Colonic mucosa (tissue), 4 donors: ENCODE results near the gene GABRD. TPM values are rescaled to one million over a fixed set of nuclear protein-coding genes. Genes with fewer than 3 reads are reported as not detected.

Experiments used
- DNase-seq: peaks from one replicate; pipeline ENCODE4 v3.0.0-alpha.2; 2020
- H3K27ac ChIP-seq: fragments of 200-600 bp; one replicate; pipeline ENCODE4 v1.8.0; 2021
- H3K27me3 ChIP-seq: fragments of 200-600 bp; one replicate; pipeline ENCODE4 v1.8.0; 2021
- H3K36me3 ChIP-seq: fragments of 200-600 bp; one replicate; pipeline ENCODE4 v1.8.0; 2021
- H3K4me1 ChIP-seq: fragments of 200-600 bp; one replicate; pipeline ENCODE4 v1.8.0; 2021; ENCODE audit warnings: mild to moderate bottlenecking
- H3K4me3 ChIP-seq: fragments of 200-600 bp; one replicate; pipeline ENCODE4 v1.8.0; 2021
- H3K9ac ChIP-seq, 2 donors: one replicate each; pipeline ENCODE4 v1.7.0; 2013; ENCODE audit warnings: control low read depth in 2 of 2, low read depth in 2 of 2, low read length in 2 of 2
- H3K9me3 ChIP-seq: fragments of 200-600 bp; one replicate; pipeline ENCODE4 v1.8.0; 2021
- intact Hi-C: fragments of 100-400 bp; cut with DNase I; formaldehyde crosslinking; loops from one replicate; pipeline ENCODE4 v1.14.1; 2022
- total RNA-seq, 2 donors: library from RNA; stranded (reverse); fragmentation: NEBNext Ultra II Directional in 1 of 2; extraction: Animal tissue kit (Norgen Biotek cat#: 25700) in 1 of 2; gene quantifications; one replicate each; pipeline ENCODE4 v1.2.1, GENCODE V29; 2021
- TF ChIP-seq, protein P1 (sequence below): fragments of 200-600 bp; IDR thresholded peaks from one replicate; pipeline ENCODE4 v1.8.0; 2022; ENCODE audit warnings: antibody characterized with exemption, mild to moderate bottlenecking
- donor health status: healthy.
- donor health status: DM: no; HTN: no; CAD: no.
- donor health status: DM: no; HTN: no; CAD: no.

The GABRD gene
- total RNA-seq, 2 donors from 2014 or later = 0.15 to 0.21 TPM

DNA sequence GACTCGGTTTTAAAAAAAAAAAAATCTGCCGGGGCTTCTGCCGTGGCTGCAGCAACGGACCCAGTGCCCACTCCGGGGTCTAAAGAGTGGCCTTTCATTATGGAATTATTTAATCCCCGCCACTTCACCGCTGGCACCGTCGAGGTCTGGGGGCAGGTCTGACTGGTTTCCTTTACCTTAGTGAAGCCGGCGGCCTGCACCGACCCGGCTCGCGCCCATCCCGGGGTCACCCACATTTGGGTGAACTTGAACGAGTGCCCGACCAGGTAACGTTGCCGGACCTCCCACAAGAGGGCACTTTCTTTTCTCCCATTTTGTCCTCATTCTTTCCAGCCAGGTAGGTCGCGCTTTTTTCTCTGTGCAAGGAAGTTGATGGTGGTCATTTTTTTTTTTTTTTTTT lies 35.4 kb downstream of the GABRD start:
- DNase-seq = no peak
- Histone ChIP-seq H3K9ac (no peak overlapping the region), H3K27ac (no peak overlapping the region), H3K9me3 (no peaks in the 10 kb centered on the region), H3K27me3 (no peaks in the 10 kb centered on the region), H3K36me3 (no peaks in the 10 kb centered on the region), H3K4me3 (no peak overlapping the region), H3K4me1 (peaks cover 5% of the 10 kb centered on the region)
- intact Hi-C loops = no loop called here
- TF ChIP-seq, protein P1, sequence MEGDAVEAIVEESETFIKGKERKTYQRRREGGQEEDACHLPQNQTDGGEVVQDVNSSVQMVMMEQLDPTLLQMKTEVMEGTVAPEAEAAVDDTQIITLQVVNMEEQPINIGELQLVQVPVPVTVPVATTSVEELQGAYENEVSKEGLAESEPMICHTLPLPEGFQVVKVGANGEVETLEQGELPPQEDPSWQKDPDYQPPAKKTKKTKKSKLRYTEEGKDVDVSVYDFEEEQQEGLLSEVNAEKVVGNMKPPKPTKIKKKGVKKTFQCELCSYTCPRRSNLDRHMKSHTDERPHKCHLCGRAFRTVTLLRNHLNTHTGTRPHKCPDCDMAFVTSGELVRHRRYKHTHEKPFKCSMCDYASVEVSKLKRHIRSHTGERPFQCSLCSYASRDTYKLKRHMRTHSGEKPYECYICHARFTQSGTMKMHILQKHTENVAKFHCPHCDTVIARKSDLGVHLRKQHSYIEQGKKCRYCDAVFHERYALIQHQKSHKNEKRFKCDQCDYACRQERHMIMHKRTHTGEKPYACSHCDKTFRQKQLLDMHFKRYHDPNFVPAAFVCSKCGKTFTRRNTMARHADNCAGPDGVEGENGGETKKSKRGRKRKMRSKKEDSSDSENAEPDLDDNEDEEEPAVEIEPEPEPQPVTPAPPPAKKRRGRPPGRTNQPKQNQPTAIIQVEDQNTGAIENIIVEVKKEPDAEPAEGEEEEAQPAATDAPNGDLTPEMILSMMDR = no peak

DNA sequence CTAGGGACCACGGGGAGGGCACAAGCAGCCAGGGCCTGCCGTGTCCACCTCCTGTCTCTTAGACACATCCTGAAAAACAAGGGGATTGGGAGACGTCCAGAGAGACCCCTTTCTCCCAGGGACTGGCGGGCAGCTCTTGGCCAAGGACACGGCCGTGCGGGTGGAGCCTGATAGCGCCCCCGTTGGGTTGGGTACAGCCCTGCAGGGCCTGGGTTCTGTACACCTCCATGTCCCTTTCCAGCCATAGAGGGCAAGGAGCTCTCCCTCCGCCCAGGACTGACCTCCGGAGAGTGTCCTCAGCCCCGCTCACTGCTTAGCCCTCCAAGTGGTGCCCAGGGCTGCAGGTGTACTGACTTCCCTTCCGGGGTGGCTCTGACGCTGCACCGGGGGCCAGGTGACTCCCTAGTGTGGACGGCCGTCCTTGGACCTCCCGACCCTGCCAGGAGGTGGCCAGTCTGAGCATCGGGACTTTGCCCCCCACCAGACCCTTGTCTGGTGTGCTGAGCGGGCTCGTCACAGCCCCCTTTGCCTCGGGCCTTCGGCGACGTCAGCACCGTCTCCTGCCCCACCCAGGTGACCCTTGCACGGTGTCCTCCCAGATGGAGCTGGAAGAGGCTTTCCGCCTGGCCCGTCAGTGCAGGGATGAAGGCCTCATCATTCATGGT lies 36.9 kb downstream of the GABRD start:
- no peak overlapping the region for H3K27ac ChIP-seq
- H3K36me3 ChIP-seq = no peaks in the 10 kb centered on the region
- TF ChIP-seq, protein P1 = no peak
- peaks cover 4% of the 10 kb centered on the region for H3K4me1 ChIP-seq
- intact Hi-C loops = no loop called here
- H3K4me3 ChIP-seq = no peak overlapping the region
- H3K9me3 ChIP-seq = no peaks in the 10 kb centered on the region
- H3K9ac ChIP-seq = no peak overlapping the region
- DNase-seq = no peak
- no peaks in the 10 kb centered on the region for H3K27me3 ChIP-seq

DNA sequence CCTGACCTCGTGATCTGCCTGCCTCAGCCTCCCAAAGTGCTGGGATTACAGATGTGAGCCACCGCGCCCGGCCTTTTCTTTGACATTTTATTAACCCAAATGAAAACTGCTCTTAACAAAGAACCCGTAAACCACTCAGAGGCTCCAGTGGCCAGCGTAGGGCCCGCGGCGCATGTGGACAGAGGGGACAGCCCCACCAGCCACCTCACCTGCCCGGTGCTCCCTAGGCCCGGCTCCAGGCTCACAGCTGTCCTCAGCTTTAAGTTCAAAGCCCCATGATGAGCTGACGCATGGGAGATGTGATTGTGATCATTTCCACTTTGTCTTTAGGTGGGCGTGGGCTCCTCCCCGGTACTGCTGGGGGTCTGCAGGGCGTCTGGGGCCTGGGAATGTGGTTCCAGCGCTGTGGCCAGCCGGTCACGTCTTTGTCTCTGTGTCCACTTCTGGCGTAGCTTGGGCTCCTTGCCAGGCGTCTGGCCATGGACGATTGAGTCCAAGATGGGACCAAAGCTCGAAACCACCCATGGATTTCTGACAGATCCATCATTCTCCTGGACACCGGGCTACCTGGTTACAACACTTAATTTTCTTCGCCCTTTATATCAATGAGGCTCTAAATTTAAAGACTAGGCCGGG lies 37.9 kb downstream of the GABRD start:
- Histone ChIP-seq H3K4me3 (no peak overlapping the region), H3K36me3 (no peaks in the 10 kb centered on the region), H3K9me3 (no peaks in the 10 kb centered on the region), H3K9ac (no peak overlapping the region), H3K27ac (no peak overlapping the region), H3K4me1 (no peaks in the 10 kb centered on the region), H3K27me3 (no peaks in the 10 kb centered on the region)
- TF ChIP-seq, protein P1 = no peak
- intact Hi-C loops = no loop called here
- DNase-seq = no peak

DNA sequence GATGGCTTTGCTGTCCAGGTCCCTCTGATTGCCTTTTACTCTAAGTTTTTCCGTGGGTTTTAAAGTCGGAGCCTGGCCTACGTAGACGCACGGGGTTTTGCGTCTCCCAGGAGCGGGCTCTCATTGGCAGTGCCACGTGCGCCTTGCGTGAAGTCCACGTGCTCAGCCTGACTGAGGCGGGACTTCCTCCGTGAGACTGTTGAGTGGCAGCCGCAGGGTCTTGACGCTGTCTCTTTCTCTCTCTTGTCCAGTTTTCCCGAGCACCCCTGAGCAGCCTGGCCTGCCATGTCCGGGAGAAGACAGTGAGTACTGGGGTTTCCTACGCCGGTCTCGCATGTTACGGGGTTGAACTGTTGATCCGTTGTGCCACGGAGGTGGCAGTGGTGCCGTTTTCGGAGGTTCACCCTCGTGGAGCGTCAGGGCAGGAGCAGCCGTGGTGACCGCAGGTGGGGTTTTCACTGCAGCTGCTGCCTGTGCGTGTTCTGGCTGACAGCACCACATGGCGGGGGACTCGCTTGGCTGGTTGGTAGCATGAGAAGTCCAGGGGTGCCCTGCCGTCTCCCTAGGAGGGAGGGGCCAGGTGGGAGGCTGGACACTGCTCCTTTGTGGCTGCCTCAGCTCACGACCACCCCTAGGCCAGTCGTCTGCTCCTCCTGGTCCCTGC lies 40.3 kb downstream of the GABRD start:
- Histone ChIP-seq H3K9ac (no peak overlapping the region), H3K27me3 (no peaks in the 10 kb centered on the region), H3K9me3 (no peaks in the 10 kb centered on the region), H3K27ac (no peak overlapping the region), H3K4me1 (no peaks in the 10 kb centered on the region), H3K4me3 (no peak overlapping the region), H3K36me3 (no peaks in the 10 kb centered on the region)
- no peak for DNase-seq
- TF ChIP-seq, protein P1 = no peak
- intact Hi-C loops = no loop called here

DNA sequence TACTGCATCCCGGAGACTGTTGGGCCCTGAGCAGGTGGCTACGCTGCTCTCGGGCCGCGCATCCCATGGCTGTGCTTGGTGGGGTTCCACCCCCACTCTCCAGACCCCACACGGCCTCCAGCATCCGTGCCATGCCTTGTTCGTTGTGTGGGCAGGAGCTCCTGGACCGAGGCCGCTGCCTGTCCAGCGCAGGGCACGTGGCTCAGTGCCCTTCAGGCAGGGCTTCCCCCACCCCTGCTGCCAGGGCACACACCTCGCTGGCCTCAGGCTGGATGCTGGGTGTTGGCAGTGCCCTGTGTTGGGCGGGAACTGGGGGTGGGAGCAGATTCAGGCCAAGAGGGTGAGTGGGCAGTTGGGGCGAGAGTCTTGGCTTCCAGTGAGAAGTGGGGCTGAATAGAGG lies 40.9 kb downstream of the GABRD start:
- DNase-seq = no peak
- intact Hi-C loops = no loop called here
- H3K4me3 ChIP-seq = no peak overlapping the region
- no peaks in the 10 kb centered on the region for H3K27me3 ChIP-seq
- H3K9ac ChIP-seq = no peak overlapping the region
- no peaks in the 10 kb centered on the region for H3K9me3 ChIP-seq
- no peak overlapping the region for H3K27ac ChIP-seq
- no peaks in the 10 kb centered on the region for H3K36me3 ChIP-seq
- TF ChIP-seq, protein P1 = no peak
- H3K4me1 ChIP-seq = no peaks in the 10 kb centered on the region
